ENCODE results near the gene MYO1D.

Gene MYO1D

DNA sequence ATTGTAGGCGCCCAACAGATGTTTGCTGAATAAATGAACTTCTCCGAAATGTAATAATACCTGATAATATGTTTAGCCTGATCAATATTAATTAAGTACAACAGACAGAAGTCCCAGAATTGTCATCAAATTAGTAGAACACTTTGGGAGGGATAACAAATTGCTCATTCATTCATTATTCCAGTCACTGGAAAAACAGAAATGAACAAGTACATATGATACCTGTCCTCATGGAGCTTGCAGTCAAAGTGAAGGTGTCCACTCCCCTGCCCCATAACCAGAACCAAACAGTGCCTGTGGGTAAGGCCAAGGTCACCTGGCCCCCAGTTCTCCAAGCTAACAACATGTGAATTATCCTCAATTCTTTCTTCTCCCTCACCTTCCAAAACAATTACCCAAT is 42.8 kb downstream of the MYO1D start:
- TF ChIP-seq NFIC (IDR thresholded peaks at IDR 0.05): no peak
- TF ChIP-seq CREB1 (IDR thresholded peaks at IDR 0.05; ENCODE audit: low read depth): no peak
- TF ChIP-seq FOXM1 (IDR thresholded peaks at IDR 0.05; ENCODE audit: borderline replicate concordance, low read depth): no peak
- TF ChIP-seq TEAD4 (IDR thresholded peaks at IDR 0.05): no peak

DNA sequence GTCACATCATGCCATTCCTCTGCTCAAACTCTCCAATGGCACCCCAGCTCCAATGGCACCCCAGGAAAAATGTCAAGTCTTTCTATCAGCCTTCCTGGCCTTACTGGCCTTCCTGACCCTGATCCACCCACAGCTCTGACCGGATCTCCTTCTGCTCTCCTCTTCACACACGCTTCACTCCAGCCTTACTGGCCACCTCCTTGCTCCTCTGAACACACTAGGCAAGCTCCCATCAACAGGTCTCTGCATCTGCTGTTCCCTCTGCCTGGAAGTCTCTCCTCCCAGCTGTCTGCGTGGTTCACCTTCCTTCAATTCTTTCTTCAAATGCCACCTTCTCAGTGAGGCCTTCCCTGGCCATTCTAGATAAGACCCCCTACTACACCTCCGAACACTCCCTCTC is 43.4 kb downstream of the MYO1D start:
- TF ChIP-seq CREB1 (IDR thresholded peaks at IDR 0.05; ENCODE audit: low read depth): no peak
- no peak for TF ChIP-seq YY1 (IDR thresholded peaks at IDR 0.05; ENCODE audit: low read depth)
- TF ChIP-seq TCF12 (IDR thresholded peaks at IDR 0.05; ENCODE audit: low read depth): no peak
- no peak for TF ChIP-seq CEBPB (IDR thresholded peaks at IDR 0.05)
- no peak for TF ChIP-seq NFIC (IDR thresholded peaks at IDR 0.05)
- TF ChIP-seq TAF1 (IDR thresholded peaks at IDR 0.05; ENCODE audit: low read depth): no peak
- TF ChIP-seq TEAD4 (IDR thresholded peaks at IDR 0.05): no peak
- no peak for TF ChIP-seq EP300 (IDR thresholded peaks at IDR 0.05; ENCODE audit: borderline replicate concordance)

DNA sequence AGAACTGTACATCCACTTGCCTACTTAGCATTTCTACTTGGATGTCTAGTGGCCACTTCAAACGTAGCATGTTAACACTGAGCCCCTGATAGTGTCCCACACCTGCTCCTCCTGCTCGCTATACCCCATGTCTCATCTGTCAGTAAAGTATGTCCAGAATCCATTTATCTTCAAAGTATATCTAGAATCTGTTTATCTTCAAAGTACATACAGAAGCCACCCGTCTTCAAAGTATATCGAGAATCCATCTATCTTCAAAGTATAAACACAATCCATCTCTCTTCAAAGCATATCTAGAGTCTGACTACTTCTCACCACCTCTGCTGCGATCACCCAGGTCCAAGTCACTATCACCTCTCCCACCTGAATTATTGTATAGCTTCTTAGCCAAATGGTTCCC is 43.8 kb downstream of the MYO1D start:
- TF ChIP-seq, protein P1, sequence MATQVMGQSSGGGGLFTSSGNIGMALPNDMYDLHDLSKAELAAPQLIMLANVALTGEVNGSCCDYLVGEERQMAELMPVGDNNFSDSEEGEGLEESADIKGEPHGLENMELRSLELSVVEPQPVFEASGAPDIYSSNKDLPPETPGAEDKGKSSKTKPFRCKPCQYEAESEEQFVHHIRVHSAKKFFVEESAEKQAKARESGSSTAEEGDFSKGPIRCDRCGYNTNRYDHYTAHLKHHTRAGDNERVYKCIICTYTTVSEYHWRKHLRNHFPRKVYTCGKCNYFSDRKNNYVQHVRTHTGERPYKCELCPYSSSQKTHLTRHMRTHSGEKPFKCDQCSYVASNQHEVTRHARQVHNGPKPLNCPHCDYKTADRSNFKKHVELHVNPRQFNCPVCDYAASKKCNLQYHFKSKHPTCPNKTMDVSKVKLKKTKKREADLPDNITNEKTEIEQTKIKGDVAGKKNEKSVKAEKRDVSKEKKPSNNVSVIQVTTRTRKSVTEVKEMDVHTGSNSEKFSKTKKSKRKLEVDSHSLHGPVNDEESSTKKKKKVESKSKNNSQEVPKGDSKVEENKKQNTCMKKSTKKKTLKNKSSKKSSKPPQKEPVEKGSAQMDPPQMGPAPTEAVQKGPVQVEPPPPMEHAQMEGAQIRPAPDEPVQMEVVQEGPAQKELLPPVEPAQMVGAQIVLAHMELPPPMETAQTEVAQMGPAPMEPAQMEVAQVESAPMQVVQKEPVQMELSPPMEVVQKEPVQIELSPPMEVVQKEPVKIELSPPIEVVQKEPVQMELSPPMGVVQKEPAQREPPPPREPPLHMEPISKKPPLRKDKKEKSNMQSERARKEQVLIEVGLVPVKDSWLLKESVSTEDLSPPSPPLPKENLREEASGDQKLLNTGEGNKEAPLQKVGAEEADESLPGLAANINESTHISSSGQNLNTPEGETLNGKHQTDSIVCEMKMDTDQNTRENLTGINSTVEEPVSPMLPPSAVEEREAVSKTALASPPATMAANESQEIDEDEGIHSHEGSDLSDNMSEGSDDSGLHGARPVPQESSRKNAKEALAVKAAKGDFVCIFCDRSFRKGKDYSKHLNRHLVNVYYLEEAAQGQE (IDR thresholded peaks at IDR 0.05; ENCODE audit: low read depth): no peak
- TF ChIP-seq TCF12 (IDR thresholded peaks at IDR 0.05; ENCODE audit: low read depth): no peak
- no peak for TF ChIP-seq FOXM1 (IDR thresholded peaks at IDR 0.05; ENCODE audit: borderline replicate concordance, low read depth)
- TF ChIP-seq YY1 (IDR thresholded peaks at IDR 0.05; ENCODE audit: low read depth): no peak
- TF ChIP-seq, protein P2, sequence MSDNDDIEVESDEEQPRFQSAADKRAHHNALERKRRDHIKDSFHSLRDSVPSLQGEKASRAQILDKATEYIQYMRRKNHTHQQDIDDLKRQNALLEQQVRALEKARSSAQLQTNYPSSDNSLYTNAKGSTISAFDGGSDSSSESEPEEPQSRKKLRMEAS (IDR thresholded peaks at IDR 0.05): no peak
- TF ChIP-seq ZBTB7A (IDR thresholded peaks at IDR 0.05; ENCODE audit: low read depth): no peak
- TF ChIP-seq EGR1 (IDR thresholded peaks at IDR 0.05): no peak
- TF ChIP-seq TEAD4 (IDR thresholded peaks at IDR 0.05): no peak
- no peak for TF ChIP-seq EP300 (IDR thresholded peaks at IDR 0.05; ENCODE audit: borderline replicate concordance)
- TF ChIP-seq CEBPB (IDR thresholded peaks at IDR 0.05): no peak
- no peak for TF ChIP-seq NFIC (IDR thresholded peaks at IDR 0.05)
- no peak for TF ChIP-seq CREB1 (IDR thresholded peaks at IDR 0.05; ENCODE audit: low read depth)
- TF ChIP-seq TAF1 (IDR thresholded peaks at IDR 0.05; ENCODE audit: low read depth): no peak
- TF ChIP-seq RAD21 (IDR thresholded peaks at IDR 0.05; ENCODE audit: low read depth): no peak
- TF ChIP-seq, protein P3, sequence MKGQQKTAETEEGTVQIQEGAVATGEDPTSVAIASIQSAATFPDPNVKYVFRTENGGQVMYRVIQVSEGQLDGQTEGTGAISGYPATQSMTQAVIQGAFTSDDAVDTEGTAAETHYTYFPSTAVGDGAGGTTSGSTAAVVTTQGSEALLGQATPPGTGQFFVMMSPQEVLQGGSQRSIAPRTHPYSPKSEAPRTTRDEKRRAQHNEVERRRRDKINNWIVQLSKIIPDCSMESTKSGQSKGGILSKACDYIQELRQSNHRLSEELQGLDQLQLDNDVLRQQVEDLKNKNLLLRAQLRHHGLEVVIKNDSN (IDR thresholded peaks at IDR 0.05): no peak

DNA sequence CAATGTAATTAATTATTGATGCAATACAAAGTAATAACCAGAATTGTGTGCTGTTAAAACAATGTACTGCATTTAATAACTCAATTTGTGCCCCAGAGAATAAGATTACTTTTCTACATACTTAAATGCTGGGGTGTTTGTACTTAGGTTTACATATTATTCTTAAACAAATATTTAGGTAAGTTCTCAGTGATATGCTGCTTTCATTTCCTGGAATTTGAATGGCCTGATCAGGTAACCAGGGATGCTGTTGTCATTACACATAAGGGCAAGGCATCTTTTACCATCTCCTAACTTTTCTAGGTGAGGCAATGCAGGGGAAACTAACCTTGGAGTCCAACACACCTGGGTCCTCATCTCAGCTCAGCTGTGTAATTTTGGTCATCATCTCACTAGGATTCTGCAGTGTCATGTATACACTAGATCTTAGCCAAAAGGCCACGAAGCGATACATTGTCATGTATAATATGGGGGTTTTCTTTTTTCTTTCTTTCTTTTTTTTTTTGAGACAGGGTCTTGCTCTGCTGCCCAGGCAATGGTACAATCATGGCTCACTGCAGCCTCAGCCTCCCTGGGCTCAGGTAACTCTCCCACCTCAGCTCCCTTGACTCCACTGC is 45.2 kb downstream of the MYO1D start:
- no peak for TF ChIP-seq TEAD4 (IDR thresholded peaks at IDR 0.05)

DNA sequence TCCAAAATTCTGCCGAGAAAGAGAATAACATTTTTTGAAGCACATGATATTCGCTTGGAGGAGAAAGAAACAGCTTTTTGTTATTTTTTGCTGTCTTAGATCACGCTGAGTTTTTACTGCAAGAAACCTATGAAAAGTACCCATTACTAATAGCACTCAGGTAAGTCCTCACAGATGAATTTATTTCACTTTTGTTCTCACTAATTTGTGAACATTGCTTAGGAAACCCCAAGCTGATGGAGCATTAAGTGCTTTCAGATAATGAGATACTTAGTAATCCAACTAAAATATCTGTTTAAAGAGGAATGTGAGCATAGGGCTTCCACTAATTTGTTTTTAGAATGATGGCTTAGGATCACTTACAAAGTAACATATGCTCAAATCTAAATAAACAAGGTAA is 45.7 kb downstream of the MYO1D start:
- no peak for TF ChIP-seq NFIC (IDR thresholded peaks at IDR 0.05)
- no peak for TF ChIP-seq TCF12 (IDR thresholded peaks at IDR 0.05; ENCODE audit: low read depth)

DNA sequence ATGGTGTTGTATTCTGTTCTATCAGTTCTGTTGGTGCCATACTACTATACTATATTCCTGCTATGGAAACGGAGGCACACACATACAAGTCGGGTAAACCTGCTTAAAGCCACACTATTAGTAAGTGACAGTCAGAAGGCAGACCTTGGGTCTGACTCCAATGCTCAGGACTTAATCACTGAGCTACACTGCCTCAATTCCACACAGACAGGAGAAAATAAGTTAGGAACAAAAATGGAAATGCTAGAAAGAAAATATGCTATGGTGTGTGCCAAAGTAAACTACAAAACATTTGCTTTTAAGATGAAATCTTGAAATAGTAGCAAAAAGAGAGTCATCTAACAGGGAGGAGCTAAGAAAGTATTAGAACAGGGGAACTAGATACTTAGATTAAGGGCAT is 48.1 kb downstream of the MYO1D start:
- TF ChIP-seq TAF1 (IDR thresholded peaks at IDR 0.05; ENCODE audit: low read depth) (no peak), NFIC (IDR thresholded peaks at IDR 0.05) (no peak), TEAD4 (IDR thresholded peaks at IDR 0.05) (no peak), FOXM1 (IDR thresholded peaks at IDR 0.05; ENCODE audit: borderline replicate concordance, low read depth) (no peak), YY1 (IDR thresholded peaks at IDR 0.05; ENCODE audit: low read depth) (no peak), ZBTB7A (IDR thresholded peaks at IDR 0.05; ENCODE audit: low read depth) (no peak), EGR1 (IDR thresholded peaks at IDR 0.05) (no peak)
- TF ChIP-seq, protein P1 (IDR thresholded peaks at IDR 0.05; ENCODE audit: low read depth): no peak
- TF ChIP-seq, protein P3 (IDR thresholded peaks at IDR 0.05): no peak
- TF ChIP-seq, protein P2 (IDR thresholded peaks at IDR 0.05): no peak

DNA sequence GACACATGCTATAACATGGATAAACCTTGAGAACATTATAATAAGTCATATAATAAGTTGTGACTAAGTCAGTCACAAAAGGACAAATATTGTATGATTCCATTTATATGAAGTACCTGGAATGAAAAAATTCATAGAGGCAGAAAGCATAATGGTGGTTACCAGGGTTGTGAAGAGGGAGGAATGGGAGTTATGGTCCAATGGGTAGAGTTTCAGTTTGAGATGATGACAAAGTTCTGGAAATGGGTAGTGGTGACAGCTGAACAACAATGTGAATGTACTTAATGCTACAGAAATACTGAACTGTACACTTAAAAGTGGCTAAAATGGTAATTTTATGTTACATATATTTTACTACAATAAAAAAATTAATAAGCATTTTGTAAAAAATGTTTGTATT is 49.7 kb downstream of the MYO1D start:
- TF ChIP-seq, protein P3 (IDR thresholded peaks at IDR 0.05): no peak
- TF ChIP-seq RAD21 (IDR thresholded peaks at IDR 0.05; ENCODE audit: low read depth): no peak
- no peak for TF ChIP-seq CEBPB (IDR thresholded peaks at IDR 0.05)
- no peak for TF ChIP-seq EGR1 (IDR thresholded peaks at IDR 0.05)
- TF ChIP-seq, protein P1 (IDR thresholded peaks at IDR 0.05; ENCODE audit: low read depth): no peak
- TF ChIP-seq FOXM1 (IDR thresholded peaks at IDR 0.05; ENCODE audit: borderline replicate concordance, low read depth): no peak
- no peak for TF ChIP-seq ZBTB7A (IDR thresholded peaks at IDR 0.05; ENCODE audit: low read depth)
- no peak for TF ChIP-seq CREB1 (IDR thresholded peaks at IDR 0.05; ENCODE audit: low read depth)
- TF ChIP-seq, protein P2 (IDR thresholded peaks at IDR 0.05): no peak
- TF ChIP-seq NFIC (IDR thresholded peaks at IDR 0.05): no peak
- no peak for TF ChIP-seq TEAD4 (IDR thresholded peaks at IDR 0.05)
- no peak for TF ChIP-seq TAF1 (IDR thresholded peaks at IDR 0.05; ENCODE audit: low read depth)
- no peak for TF ChIP-seq EP300 (IDR thresholded peaks at IDR 0.05; ENCODE audit: borderline replicate concordance)
- no peak for TF ChIP-seq YY1 (IDR thresholded peaks at IDR 0.05; ENCODE audit: low read depth)
- TF ChIP-seq TCF12 (IDR thresholded peaks at IDR 0.05; ENCODE audit: low read depth): no peak

Measured in Ishikawa (cell line).